AG09319 (cell line): ENCODE results near the gene FAM168B.

ENCODE experiments used
- DNase-seq: peaks from one replicate; pipeline ENCODE4 v3.0.0-alpha.2; 2010; ENCODE audit warnings: low read depth; ENCODE audit errors: extremely low read depth
- TF ChIP-seq, protein P1 (sequence below): IDR thresholded peaks from 2 replicates; pipeline ENCODE4 v1.5.1; 2011; ENCODE audit warnings: low read depth, mild to moderate bottlenecking, inconsistent platforms, low read length, moderate library complexity

Gene FAM168B

DNA sequence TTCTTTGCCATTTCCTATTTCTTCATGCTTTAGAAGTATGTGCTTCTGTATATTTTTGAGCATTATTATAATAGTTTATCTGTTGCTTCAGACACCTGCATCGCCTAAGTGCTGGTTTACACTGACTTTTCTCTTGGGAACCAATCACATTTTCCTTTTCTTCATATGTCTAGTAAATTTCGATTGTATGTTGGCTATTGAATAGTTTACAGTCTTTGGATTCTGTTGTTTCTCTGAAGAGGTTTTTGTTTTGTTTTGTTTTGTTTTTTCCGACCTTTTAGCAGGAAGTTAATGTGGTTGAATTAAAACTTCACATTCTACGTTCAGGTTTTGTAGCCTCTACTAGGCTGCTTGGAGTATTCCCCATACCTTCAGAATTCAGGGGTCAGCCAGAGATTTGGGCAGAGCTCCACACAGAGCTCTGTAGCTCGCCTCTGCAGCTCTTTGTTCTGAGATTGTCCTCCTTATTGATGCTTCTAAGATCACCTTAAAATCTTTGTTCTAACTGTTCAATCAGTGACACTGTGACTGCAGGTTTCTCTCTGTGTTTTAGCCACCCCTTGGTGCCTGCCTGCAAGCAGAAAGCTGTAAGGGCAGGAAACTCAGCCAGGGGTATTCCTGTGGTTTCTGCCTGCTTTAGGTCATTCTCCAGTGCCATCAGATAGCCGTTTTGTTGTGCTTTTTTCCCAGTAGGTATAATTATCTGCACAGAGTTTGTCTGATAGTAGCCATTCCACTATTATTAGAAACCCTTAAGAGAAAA lies 83.4 kb downstream of the FAM168B start:
- no peak for DNase-seq
- TF ChIP-seq, protein P1, sequence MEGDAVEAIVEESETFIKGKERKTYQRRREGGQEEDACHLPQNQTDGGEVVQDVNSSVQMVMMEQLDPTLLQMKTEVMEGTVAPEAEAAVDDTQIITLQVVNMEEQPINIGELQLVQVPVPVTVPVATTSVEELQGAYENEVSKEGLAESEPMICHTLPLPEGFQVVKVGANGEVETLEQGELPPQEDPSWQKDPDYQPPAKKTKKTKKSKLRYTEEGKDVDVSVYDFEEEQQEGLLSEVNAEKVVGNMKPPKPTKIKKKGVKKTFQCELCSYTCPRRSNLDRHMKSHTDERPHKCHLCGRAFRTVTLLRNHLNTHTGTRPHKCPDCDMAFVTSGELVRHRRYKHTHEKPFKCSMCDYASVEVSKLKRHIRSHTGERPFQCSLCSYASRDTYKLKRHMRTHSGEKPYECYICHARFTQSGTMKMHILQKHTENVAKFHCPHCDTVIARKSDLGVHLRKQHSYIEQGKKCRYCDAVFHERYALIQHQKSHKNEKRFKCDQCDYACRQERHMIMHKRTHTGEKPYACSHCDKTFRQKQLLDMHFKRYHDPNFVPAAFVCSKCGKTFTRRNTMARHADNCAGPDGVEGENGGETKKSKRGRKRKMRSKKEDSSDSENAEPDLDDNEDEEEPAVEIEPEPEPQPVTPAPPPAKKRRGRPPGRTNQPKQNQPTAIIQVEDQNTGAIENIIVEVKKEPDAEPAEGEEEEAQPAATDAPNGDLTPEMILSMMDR = no peak

DNA sequence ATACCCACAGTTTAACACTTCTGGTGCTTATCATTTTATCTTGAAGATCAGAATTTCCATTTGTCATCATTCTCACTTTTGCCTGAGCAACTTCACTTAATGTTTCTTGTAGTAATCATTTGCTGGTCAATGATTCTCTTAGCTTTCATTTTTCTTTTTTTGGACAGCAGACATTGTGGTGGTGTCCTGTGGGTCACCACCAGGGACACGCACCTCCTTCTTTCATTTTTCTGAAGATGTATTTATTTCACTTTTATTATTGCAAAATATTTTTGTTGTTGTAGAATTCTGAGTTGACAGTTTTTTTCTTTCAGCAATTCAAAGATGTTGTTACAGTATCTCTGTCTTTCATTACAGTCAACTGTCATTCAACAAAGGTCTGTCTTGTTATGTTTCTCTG lies 84.3 kb downstream of the FAM168B start:
- no peak for DNase-seq
- TF ChIP-seq, protein P1 = no peak

DNA sequence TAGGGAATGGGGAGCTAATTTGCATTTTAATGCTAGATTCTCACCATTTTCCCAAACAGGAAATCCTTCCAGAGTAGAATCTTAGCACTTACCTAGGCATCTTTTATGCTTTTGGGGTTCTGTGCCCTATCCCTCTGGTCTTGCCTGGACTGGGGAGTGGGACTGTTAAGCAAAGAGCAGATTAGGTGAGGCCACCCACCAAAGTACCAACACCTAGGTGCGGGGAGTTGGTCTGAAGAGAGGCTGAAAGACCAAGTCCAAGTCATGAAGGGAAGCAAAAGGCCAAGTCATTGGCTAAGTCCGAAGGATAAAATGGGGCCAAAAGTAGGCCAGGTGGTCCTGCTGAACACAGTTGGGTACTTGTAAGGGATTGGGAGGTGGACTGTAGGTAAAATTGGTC lies 86.7 kb downstream of the FAM168B start:
- DNase-seq = no peak
- TF ChIP-seq, protein P1 = no peak

DNA sequence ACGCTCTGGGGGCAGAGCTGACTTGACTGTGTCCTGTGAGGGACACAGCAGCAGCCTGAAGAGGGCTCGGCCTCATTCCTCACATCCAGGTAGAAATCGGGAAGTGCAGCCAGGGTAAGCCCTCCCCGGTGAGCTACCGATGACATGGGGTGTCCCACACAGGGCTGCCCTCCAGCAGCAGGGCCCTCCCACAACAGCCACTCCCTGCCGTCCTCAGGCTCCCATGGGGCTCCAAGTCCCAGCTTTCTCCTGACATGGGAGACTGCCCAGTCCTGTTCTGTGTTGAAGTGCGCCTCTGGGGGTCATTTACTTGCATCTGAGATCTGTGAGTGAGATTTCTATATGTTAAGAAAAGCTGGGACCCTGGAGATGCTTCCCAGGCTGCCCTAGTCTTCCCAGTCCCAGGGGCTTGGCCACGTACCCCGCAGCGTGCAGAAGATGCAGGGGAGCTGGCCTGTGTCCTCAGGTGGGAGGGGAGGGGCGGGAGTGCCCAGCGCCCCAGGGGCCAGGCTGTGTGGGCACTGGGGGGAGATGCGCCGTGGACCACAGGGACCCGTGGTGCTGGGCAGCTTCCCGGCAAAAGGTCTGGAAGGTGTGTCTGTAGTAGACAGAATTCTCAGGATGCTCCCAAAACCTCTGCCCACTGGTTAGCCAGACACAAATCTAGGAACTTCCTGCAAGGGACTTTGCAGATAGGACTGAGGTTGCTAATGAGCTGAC lies 87.9 kb downstream of the FAM168B start:
- no peak for DNase-seq
- TF ChIP-seq, protein P1 = no peak

DNA sequence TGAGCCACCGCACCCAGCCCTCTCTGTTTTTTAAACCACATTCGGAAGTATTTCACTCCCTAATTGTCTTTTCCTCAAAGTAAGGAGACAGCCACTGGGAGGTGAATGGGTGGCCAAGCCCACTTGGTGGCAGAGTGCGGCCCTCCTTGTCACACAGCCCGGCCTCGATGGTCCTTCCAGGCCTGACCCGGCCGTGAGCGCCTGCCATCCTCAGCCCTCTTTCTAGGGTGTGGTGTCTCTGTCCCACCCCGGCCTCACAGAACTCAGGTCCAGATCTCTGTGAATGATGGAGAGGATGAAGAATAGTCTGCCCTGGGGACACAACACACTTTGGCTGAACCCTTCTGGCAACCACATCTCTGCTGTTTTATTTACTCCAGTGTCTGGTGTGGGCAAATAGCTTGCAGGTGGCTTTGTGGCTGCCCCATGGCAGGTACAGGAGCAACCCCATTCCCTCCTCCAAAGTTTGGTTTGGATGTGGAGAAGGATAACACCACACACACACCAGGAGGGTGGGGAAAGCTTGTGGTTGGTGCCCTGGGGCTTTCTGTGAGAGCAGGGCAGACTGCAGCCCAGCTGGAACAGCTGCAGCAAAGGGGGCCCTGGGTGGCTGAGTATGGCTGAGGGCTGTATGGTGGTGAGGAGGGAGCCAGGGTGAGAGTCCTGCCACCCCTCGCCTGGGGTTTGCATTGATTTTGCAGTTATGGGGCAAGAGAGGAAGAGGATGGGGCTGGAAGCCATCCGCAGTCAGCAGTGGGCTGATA lies 88.6 kb downstream of the FAM168B start:
- no peak for DNase-seq
- TF ChIP-seq, protein P1 = no peak

DNA sequence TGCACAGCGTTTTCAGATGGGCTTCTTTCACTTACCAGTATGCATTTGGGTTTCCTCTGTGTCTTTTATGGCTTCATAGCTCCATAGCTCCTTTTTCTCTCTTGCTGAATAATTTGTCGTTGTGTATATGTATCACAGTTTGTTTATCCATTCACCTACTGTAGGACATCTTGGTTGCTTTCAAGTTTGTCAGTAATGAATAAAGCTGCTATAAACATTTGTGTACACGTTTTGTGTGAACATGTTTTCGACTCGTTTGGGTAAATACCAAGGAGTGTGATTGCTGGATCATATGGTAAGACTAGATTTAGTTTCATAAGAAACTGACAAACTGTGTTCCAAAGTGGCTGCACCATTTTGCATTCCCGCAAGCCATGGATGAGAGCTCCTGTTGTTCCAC lies 94.7 kb downstream of the FAM168B start:
- no peak for DNase-seq
- TF ChIP-seq, protein P1 = no peak
